ENCODE results near the gene ALAS2. TPM values are rescaled to one million over a fixed set of nuclear protein-coding genes. Genes with fewer than 3 reads are reported as not detected.
"Not testable (repeated sequence)": the region's sequence is repeated elsewhere in the genome, so short reads cannot be mapped to it uniquely, and the experiment has no call there.

ALAS2 gene
- total and polyA plus RNA-seq, 3 donors from 2014 or later: 0.16 to 0.62 (median 0.19) TPM

- Histone ChIP-seq H3K9me3 (no peaks in the 10 kb centered on the region), H3K4me1 (no peaks in the 10 kb centered on the region), H3K27ac (no peak overlapping the region), H3K4me3 (no peak overlapping the region), H3K27me3 (no peaks in the 10 kb centered on the region), H3K36me3 (ENCODE audit: low read depth, missing control alignments) (no peaks in the 10 kb centered on the region)
- TF ChIP-seq POLR2A (IDR thresholded peaks at IDR 0.05): no peak
- TF ChIP-seq, protein P1, sequence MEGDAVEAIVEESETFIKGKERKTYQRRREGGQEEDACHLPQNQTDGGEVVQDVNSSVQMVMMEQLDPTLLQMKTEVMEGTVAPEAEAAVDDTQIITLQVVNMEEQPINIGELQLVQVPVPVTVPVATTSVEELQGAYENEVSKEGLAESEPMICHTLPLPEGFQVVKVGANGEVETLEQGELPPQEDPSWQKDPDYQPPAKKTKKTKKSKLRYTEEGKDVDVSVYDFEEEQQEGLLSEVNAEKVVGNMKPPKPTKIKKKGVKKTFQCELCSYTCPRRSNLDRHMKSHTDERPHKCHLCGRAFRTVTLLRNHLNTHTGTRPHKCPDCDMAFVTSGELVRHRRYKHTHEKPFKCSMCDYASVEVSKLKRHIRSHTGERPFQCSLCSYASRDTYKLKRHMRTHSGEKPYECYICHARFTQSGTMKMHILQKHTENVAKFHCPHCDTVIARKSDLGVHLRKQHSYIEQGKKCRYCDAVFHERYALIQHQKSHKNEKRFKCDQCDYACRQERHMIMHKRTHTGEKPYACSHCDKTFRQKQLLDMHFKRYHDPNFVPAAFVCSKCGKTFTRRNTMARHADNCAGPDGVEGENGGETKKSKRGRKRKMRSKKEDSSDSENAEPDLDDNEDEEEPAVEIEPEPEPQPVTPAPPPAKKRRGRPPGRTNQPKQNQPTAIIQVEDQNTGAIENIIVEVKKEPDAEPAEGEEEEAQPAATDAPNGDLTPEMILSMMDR (IDR thresholded peaks at IDR 0.05): no peak
- no peak for DNase-seq
- intact Hi-C loops (cut with DNase I; ENCODE audit: low total_unique reads): no loop called here
- 87 to 96% methylated on average over 4 to 6 of the region's 6 CpGs for WGBS, 2 donors
Measured at GRCh38 chrX:54994668-54995351, 36.0 kb downstream of the ALAS2 start.

DNA sequence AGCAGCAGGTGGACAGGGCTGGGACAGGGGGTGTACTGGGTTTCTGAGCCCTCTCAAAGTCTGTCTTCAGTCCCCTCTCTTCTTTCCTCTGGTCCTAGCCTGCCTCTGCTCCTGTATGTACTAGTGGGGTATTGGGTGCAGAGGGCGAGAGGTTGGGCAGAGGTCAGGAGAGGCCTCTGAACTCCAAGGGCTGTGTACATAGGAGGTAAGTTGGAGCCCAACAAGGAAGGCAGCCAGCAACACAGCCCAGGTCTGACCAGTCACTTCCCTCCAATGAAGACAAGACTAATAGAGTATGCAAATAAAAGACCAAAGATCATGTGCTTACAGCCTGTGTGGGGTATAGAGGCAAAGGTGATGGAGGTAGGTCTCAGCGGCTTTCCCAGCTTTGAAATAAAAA, 36.7 kb downstream of the ALAS2 start, which contains the start of gene PFKFB1:
Gene PFKFB1 (minus strand): TSS at position 90 of the 400 bp plus-strand sequence. CDS start 181 bp downstream, outside the sequence.
- 100% methylated on average over 1 to 2 of the region's 2 CpGs for WGBS, 2 donors
- intact Hi-C loops (cut with DNase I; ENCODE audit: low total_unique reads): no loop called here

DNA sequence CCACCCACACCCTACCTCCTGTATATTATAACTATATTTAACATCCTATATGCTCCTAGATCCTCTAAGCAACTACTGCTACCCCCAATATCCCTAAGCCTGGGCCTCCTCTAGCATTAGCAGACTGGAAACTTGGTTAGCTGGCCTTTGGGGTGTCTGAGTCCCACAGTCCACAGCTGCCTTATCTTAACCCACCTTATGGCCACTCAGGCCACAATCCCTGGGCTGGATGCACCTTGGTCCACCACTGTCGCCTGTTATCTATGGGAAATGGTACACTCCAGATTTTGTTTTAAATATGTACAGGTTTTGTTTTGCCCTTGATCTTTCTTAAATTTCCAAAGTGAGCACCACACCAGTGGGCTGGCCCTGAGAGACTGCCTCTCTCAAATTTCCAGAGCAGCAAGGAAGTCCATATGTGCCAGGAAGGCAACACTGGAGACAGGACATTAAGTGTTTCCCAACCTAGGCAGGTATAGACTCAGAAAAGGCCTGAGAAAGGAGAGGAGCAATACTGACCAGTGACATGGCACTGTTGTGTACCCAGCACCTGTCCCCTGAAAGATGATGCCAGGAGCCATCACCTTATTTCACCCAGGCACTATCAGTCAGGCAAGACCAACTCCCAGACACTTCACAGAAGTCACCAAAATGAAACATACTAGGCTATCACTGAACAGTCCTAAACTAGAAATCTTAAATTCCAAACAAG, 37.7 kb downstream of the ALAS2 start:
- H3K36me3 ChIP-seq (ENCODE audit: low read depth, missing control alignments): no peaks in the 10 kb centered on the region
- DNase-seq: no peak
- TF ChIP-seq POLR2A (IDR thresholded peaks at IDR 0.05): no peak
- TF ChIP-seq, protein P1 (IDR thresholded peaks at IDR 0.05): no peak
- no peaks in the 10 kb centered on the region for H3K9me3 ChIP-seq
- H3K27ac ChIP-seq: no peak overlapping the region
- intact Hi-C loops (cut with DNase I; ENCODE audit: low total_unique reads): no loop called here
- no peaks in the 10 kb centered on the region for H3K4me1 ChIP-seq
- no peaks in the 10 kb centered on the region for H3K27me3 ChIP-seq
- no peak overlapping the region for H3K4me3 ChIP-seq
- 100% methylated on average over 1 of the region's 1 CpG; no CpG with 5 or more reads in 1 of the 2 donors for WGBS, 2 donors

More for the DNA sequence above, 36.7 kb downstream of the ALAS2 start, which contains the start of gene PFKFB1:
- no peaks in the 10 kb centered on the region for H3K36me3 ChIP-seq (ENCODE audit: low read depth, missing control alignments)
- no peak for DNase-seq
- H3K4me1 ChIP-seq: no peaks in the 10 kb centered on the region
- TF ChIP-seq, protein P1 (IDR thresholded peaks at IDR 0.05): no peak
- TF ChIP-seq POLR2A (IDR thresholded peaks at IDR 0.05): no peak
- H3K27me3 ChIP-seq: no peaks in the 10 kb centered on the region
- H3K27ac ChIP-seq: no peak within 1 kb of the TSS
- no peak within 1 kb of the TSS for H3K4me3 ChIP-seq
- no peaks in the 10 kb centered on the region for H3K9me3 ChIP-seq

DNA sequence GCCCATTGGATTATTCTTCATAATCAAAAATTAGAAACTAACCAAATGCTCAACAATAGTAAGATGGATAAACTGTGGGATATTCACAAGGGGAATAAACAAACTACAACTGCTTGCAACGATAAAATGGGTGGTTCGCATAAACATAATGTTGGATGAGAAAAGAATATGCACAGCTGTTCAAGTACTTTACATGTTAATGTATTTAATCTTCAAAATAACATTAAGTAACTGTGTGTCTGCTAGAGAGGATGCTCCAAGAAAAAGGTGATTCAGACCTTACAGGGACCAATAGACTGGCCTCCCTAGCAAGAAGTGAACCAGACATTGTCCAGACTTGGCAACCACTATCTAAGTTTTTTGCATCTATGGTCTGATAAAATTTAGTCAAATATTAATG, 39.1 kb downstream of the ALAS2 start:
- no peak for DNase-seq
- Histone ChIP-seq H3K27me3 (no peaks in the 10 kb centered on the region), H3K4me3 (no peak overlapping the region), H3K36me3 (ENCODE audit: low read depth, missing control alignments) (no peaks in the 10 kb centered on the region), H3K27ac (no peak overlapping the region), H3K4me1 (no peaks in the 10 kb centered on the region), H3K9me3 (no peaks in the 10 kb centered on the region)
- TF ChIP-seq, protein P1 (IDR thresholded peaks at IDR 0.05): no peak
- TF ChIP-seq POLR2A (IDR thresholded peaks at IDR 0.05): no peak
- WGBS, 2 donors: 83 to 95% methylated on average over 2 of the region's 2 CpGs
- intact Hi-C loops (cut with DNase I; ENCODE audit: low total_unique reads): no loop called here

DNA sequence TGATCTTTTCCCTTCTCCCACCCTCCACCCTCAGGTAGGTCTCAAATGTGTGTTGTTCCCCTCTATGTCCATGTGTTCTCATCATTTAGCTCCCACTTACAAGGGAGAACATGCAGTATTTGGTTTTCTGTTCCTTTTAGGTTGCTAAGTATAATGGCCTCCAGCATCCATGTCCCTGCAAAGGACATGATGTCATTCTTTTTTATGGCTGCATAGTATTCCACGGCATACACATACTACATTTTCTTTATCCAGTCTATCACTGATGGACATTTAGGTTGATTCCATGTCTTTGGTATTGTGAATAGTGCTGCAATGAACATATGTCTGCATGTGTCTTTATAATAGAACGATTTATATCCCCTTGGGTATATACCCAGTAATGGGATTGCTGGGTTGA, 47.5 kb downstream of the ALAS2 start:
- H3K27me3 ChIP-seq; intact Hi-C loops (cut with DNase I; ENCODE audit: low total_unique reads); DNase-seq; H3K4me3 ChIP-seq; H3K4me1 ChIP-seq; H3K27ac ChIP-seq; H3K9me3 ChIP-seq; H3K36me3 ChIP-seq (ENCODE audit: low read depth, missing control alignments): not testable (repeated sequence)
- WGBS, 2 donors: 94 to 100% methylated on average over 2 of the region's 2 CpGs
